AG09309 (cell line): ENCODE data around the gene TNFAIP6.

Experiments used
- DNase-seq: peaks from one replicate; pipeline ENCODE4 v3.0.0-alpha.2; 2010; ENCODE audit warnings: low read depth
- H3K4me3 ChIP-seq: 2 replicates; pipeline ENCODE4 v1.5.1; 2011; ENCODE audit warnings: mild to moderate bottlenecking, low read depth, low read length, moderate library complexity; ENCODE audit not compliant: control insufficient read depth
- TF ChIP-seq, protein P1 (sequence below): IDR thresholded peaks from 2 replicates; pipeline ENCODE4 v1.5.1; 2011; ENCODE audit warnings: mild to moderate bottlenecking, low read depth, low read length, inconsistent platforms; ENCODE audit not compliant: insufficient read depth, control insufficient read depth; ENCODE audit errors: missing control alignments

The TNFAIP6 gene

DNA sequence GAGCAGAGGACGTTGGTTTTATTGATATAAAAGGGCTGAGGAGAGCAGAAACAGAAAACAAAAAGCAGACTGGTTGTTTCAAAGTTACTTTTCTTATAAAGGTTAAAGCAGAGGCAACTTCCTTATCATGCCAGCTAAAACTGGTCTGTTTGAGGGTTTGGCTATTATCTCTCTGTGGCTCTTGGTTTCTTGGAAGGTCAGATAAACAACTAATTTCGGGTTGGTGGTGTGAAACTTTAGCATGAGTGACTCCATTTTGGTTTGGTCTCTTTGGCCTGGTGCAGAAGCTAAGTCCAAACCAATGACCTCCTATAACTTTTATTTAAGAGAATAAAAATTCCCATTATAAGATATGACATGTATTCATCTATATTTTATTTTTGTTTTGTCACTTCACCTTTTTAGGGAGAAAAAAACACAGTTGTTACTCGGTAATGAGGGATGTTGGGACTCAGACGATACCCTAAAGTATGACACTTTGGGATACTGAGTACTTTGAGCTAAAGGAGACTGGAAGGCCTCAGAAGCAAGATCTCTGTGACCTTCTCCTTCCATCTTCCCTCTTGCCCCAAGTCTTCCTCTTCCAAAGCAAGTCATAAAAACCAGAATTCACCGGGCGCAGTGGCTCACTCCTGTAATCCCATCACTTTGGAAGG, 23.3 kb downstream of the TNFAIP6 start:
- TF ChIP-seq, protein P1, sequence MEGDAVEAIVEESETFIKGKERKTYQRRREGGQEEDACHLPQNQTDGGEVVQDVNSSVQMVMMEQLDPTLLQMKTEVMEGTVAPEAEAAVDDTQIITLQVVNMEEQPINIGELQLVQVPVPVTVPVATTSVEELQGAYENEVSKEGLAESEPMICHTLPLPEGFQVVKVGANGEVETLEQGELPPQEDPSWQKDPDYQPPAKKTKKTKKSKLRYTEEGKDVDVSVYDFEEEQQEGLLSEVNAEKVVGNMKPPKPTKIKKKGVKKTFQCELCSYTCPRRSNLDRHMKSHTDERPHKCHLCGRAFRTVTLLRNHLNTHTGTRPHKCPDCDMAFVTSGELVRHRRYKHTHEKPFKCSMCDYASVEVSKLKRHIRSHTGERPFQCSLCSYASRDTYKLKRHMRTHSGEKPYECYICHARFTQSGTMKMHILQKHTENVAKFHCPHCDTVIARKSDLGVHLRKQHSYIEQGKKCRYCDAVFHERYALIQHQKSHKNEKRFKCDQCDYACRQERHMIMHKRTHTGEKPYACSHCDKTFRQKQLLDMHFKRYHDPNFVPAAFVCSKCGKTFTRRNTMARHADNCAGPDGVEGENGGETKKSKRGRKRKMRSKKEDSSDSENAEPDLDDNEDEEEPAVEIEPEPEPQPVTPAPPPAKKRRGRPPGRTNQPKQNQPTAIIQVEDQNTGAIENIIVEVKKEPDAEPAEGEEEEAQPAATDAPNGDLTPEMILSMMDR: no peak
- DNase-seq: no peak
- H3K4me3 ChIP-seq: no peak overlapping the region

DNA sequence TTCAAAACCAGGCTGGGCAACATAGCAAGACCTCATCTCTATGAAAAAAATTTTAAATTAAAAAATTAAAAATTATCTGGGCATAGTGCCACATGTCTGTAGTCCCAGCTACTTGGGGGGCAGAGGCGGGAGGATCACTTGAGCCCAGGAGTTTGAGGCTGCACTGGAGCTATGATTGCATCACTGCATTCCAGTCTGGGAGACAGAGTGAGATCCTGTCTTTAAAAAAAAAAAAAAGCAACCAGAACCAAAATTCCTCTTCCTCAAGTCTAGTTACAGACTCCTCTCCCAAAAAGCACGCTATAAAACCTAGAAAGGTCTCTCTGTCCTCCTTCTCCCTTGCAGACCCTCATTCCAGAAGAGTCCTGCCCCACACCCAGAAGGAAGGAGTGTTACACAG, 23.9 kb downstream of the TNFAIP6 start:
- TF ChIP-seq, protein P1: no peak
- peak; percentile 33 for DNase-seq
- no peak overlapping the region for H3K4me3 ChIP-seq

DNA sequence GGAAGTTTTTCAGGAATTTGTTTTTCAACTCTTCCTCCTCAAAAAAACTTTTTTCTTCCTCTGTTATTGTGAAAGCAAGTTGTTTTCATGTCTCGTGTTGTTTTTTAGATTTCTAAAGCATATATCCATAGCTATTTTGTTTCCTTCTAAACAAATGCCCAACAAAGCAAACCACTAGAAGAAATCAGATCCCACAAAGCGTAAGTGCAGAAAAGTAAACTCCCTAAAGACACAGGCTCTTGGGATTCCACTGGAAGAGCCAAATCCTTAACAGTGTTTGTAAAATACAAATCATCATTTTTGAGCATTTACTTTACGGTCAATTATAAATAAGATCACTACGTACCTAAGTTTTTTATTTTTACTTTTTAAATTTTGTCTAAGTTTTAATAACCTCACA, 30.6 kb downstream of the TNFAIP6 start:
- no peak for DNase-seq
- H3K4me3 ChIP-seq: no peak overlapping the region
- TF ChIP-seq, protein P1: no peak

DNA sequence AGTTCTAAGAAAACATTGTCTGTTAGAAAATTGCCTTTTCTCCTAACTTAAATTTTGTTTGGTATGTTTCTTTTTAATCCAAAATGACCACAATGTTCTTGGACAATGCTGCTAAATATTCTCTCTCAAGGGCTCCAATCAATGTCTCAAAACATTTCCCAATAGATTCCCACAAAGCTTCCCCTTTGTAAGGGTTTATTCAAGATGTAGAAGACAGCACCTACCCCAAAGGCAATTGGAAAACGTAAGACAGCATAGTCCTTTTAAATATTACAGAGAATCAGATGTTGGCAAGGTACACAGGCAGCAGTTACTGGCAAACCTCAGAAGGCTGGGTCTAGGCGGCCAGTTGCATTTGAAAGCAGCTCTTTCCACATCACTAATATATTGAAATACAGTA, 34.0 kb downstream of the TNFAIP6 start:
- no peak for DNase-seq
- no peak overlapping the region for H3K4me3 ChIP-seq
- TF ChIP-seq, protein P1: no peak

DNA sequence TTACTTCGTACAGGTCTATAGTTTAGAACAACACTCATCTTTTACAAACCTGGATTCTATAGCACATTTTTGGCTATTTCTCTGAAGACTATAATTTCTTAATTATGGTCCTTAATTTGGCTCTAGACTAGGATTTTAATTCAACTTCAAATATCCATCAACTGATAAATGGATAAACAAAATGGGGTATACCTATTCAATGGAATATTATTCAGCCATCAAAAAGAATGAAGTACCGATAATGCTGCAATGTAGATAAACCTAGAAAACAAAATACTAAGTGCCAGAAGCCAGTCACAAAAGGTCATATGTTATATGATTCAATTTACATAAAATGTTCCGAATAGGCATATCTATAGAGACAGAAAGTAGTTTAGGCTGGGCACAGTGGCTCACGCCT, 37.1 kb downstream of the TNFAIP6 start:
- TF ChIP-seq, protein P1: no peak
- no peak for DNase-seq
- H3K4me3 ChIP-seq: no peak overlapping the region

DNA sequence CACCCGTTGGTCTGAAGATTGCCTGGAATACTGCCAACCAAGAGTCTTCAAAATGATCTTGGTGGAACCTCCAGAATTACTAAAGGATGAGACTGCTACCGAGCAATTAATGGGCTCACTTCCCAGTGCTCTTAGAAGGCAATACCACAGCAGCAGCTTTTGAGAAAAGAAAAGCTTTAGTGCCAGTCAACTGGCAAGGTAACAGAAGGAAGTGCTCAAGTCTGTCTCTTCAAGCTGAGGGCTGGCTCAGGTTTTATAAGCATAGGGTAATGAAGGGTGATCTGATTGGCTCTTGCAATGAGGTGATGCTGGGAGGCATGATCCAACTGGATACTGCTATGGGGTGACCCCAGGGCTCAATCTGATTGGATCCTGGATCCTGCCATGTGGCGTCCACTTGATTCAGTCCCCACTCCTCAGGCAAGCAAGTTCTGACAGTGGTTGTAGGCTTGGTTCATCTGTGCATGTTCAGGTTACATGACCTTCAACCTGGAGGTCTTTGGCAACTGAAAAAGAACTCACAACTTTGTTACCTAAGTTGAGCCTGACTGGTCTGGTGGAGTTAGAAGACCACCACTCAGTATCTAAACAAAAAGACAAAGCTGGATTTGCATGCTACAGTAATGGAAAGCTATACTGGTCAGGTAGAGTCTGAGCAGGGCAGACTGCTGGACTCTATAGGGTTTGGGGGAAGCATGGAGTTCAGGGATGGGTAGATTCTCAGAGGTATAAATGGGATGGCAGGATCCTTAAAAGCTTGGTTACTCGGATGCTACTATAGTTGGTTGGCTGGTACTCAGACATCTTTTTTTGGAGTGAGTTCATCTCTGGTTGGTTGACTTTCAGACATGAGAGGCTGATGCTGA, 38.4 kb downstream of the TNFAIP6 start:
- H3K4me3 ChIP-seq: no peak overlapping the region
- TF ChIP-seq, protein P1: no peak
- no peak for DNase-seq
